ENCODE data around the gene WDFY4. TPM values are rescaled to one million over a fixed set of nuclear protein-coding genes. Genes with fewer than 3 reads are reported as not detected.

Gene WDFY4
- total and polyA plus RNA-seq, 7 experiments from 2014 or later, result 0.12 to 39.3 (median 1.5) TPM

DNA sequence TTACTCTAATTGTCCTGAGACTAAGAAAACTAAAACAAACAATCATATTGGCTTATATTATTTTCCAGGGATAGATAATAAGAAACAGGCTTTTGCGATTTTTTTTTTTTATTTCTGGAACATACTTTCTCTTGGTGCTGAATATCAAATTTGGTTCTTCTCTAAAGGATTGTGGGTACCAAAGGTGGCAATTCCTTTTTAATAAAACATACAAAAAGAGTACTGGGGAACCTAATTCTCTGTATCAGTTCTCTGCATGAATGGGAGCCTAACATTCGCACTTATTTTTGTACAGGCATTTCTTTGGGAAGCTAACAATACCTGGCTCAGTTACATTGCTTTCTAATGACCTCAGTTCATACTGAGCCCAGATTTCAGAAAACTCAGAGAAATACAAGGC is 222.2 kb downstream of the WDFY4 start:
- CTCF ChIA-PET, result no interaction called here
- intact Hi-C loops (cut with micrococcal nuclease), result no loop called here

DNA sequence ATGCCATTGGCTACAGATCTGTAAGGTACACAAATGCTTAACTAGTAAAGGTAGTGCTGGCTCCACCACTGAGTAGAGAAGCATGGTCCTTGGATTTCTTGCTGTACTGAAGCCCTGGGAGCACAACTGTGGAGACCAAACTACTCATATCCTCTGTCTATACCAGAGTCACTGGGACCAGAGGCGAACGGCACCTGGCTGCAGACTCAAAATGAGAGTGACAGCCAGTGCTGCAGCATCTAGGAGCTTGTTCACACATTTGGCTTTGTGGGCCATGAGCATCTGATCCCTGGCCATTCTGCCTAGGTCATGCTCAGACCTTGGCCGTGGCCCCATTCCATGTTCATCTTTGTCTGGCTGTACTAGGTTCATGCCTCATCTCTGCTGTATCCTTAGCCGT is 223.1 kb downstream of the WDFY4 start:
- CTCF ChIA-PET, result no interaction called here
- H3K4me1 Mint-ChIP-seq, result no peaks in the 10 kb centered on the region
- H3K9me3 Mint-ChIP-seq, result peaks cover 0 to 2% (median 0%) of the 10 kb centered on the region in 11 donors
- no peaks in the 10 kb centered on the region for H3K36me3 Mint-ChIP-seq
- intact Hi-C loops (cut with micrococcal nuclease), result no loop called here
- no peak overlapping the region for H3K4me3 ChIP-seq (ENCODE audit: low read length)
- H3K4me3 Mint-ChIP-seq, result no peak overlapping the region
- no peak overlapping the region for H3K27ac Mint-ChIP-seq
- ATAC-seq (no peak), DNase-seq (no peak)
- no peaks in the 10 kb centered on the region for H3K27me3 ChIP-seq (ENCODE audit: control insufficient read depth in 2 of 2, insufficient read depth in 2 of 2, low read length in 2 of 2)
- no peak overlapping the region for H3K27ac ChIP-seq (ENCODE audit: low read depth, low read length)
- peaks cover 0 to 11% (median 0%) of the 10 kb centered on the region in 5 donors for H3K27me3 Mint-ChIP-seq
- no peaks in the 10 kb centered on the region for H3K4me1 ChIP-seq (ENCODE audit: control insufficient read depth in 2 of 2, insufficient read depth in 2 of 2, low read length in 2 of 2)
- H3K9me3 ChIP-seq (ENCODE audit: control insufficient read depth in 2 of 3, low read length in 3 of 3), result no peaks in the 10 kb centered on the region
- no peaks in the 10 kb centered on the region for H3K36me3 ChIP-seq (ENCODE audit: control insufficient read depth in 2 of 3, insufficient read depth in 3 of 3, low read length in 3 of 3)
- POLR2A ChIA-PET, result no interaction called here

More for the DNA sequence above, 222.2 kb downstream of the WDFY4 start:
- peaks cover 0 to 11% (median 0%) of the 10 kb centered on the region in 5 donors for H3K27me3 Mint-ChIP-seq
- H3K27ac ChIP-seq (ENCODE audit: low read depth, low read length), result no peak overlapping the region
- no peak overlapping the region for H3K4me3 Mint-ChIP-seq
- POLR2A ChIA-PET, result no interaction called here
- DNase-seq, result no peak
- ATAC-seq, result no peak
- no peaks in the 10 kb centered on the region for H3K27me3 ChIP-seq (ENCODE audit: control insufficient read depth in 2 of 2, insufficient read depth in 2 of 2, low read length in 2 of 2)
- no peaks in the 10 kb centered on the region for H3K4me1 ChIP-seq (ENCODE audit: control insufficient read depth in 2 of 2, insufficient read depth in 2 of 2, low read length in 2 of 2)
- no peaks in the 10 kb centered on the region for H3K36me3 ChIP-seq (ENCODE audit: control insufficient read depth in 2 of 3, insufficient read depth in 3 of 3, low read length in 3 of 3)
- no peaks in the 10 kb centered on the region for H3K36me3 Mint-ChIP-seq
- no peaks in the 10 kb centered on the region for H3K4me1 Mint-ChIP-seq
- H3K27ac Mint-ChIP-seq, result no peak overlapping the region
- H3K9me3 ChIP-seq (ENCODE audit: control insufficient read depth in 2 of 3, low read length in 3 of 3), result no peaks in the 10 kb centered on the region
- no peak overlapping the region for H3K4me3 ChIP-seq (ENCODE audit: low read length)
- peaks cover 0 to 2% (median 0%) of the 10 kb centered on the region in 11 donors for H3K9me3 Mint-ChIP-seq

DNA sequence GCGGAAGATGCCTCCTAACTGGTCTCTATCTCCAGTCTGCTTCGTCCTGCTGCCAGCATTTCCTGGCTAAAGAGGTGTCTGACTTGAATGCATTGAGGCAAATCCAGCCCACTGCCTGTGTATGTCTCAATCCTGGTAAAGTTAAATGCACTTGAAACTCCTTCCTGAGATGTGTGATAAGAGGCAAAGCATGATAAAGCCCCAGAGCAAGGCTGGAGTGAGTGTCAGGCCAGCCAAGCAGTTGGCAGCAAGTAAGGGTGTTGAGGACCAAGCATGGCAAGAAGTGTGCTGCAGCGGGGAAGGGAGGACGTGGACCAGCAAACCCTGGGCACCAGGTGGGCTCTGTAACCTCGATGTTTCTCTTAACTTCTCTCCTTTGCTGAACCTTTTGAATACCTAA is 225.9 kb downstream of the WDFY4 start:
- DNase-seq (no peak), ATAC-seq (no peak)
- no peak overlapping the region for H3K27ac ChIP-seq (ENCODE audit: low read depth, low read length)
- no peak overlapping the region for H3K4me3 Mint-ChIP-seq
- H3K4me1 Mint-ChIP-seq, result no peaks in the 10 kb centered on the region
- H3K27ac Mint-ChIP-seq, result no peak overlapping the region
- ChIA-PET POLR2A (no interaction called here), CTCF (no interaction called here)
- H3K4me1 ChIP-seq (ENCODE audit: control insufficient read depth in 2 of 2, insufficient read depth in 2 of 2, low read length in 2 of 2), result no peaks in the 10 kb centered on the region
- no peaks in the 10 kb centered on the region for H3K36me3 ChIP-seq (ENCODE audit: control insufficient read depth in 2 of 3, insufficient read depth in 3 of 3, low read length in 3 of 3)
- H3K4me3 ChIP-seq (ENCODE audit: low read length), result no peak overlapping the region
- H3K9me3 ChIP-seq (ENCODE audit: control insufficient read depth in 2 of 3, low read length in 3 of 3), result no peaks in the 10 kb centered on the region
- peaks cover 0 to 11% (median 0%) of the 10 kb centered on the region in 5 donors for H3K27me3 Mint-ChIP-seq
- peaks cover 0 to 2% (median 0%) of the 10 kb centered on the region in 11 donors for H3K9me3 Mint-ChIP-seq
- no peaks in the 10 kb centered on the region for H3K27me3 ChIP-seq (ENCODE audit: control insufficient read depth in 2 of 2, insufficient read depth in 2 of 2, low read length in 2 of 2)
- intact Hi-C loops (cut with micrococcal nuclease), result no loop called here
- no peaks in the 10 kb centered on the region for H3K36me3 Mint-ChIP-seq

DNA sequence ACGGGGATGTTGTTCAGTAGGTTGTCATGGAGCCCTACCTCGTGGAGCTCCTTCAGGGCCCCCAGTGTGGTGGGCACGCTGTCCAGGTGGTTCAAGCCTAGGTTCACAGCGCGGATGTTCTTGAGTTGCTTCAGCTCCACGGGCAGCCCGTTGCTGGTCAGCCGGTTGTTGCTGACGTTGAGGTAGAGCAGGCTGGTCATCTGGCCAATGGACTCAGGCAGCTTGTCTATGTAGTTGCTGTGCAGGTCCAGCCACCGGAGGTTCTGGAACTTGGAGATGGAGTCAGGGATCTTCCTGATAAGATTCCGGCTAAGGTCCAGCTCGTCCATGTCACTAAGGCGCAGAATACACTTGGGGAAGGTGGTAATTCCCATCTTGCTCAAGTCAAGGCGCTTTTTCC is 229.0 kb downstream of the WDFY4 start:
- Mint-ChIP-seq H3K9me3 (peaks cover 0 to 3% (median 0%) of the 10 kb centered on the region in 11 donors), H3K4me1 (no peaks in the 10 kb centered on the region), H3K27me3 (peaks cover 0 to 14% (median 2%) of the 10 kb centered on the region in 5 donors), H3K36me3 (no peaks in the 10 kb centered on the region), H3K4me3 (no peak overlapping the region), H3K27ac (no peak overlapping the region)
- H3K36me3 ChIP-seq (ENCODE audit: control insufficient read depth in 2 of 3, insufficient read depth in 3 of 3, low read length in 3 of 3), result no peaks in the 10 kb centered on the region
- ATAC-seq (no peak), DNase-seq (no peak)
- no peaks in the 10 kb centered on the region for H3K4me1 ChIP-seq (ENCODE audit: control insufficient read depth in 2 of 2, insufficient read depth in 2 of 2, low read length in 2 of 2)
- H3K4me3 ChIP-seq (ENCODE audit: low read length), result no peak overlapping the region
- H3K9me3 ChIP-seq (ENCODE audit: control insufficient read depth in 2 of 3, low read length in 3 of 3), result no peaks in the 10 kb centered on the region
- H3K27ac ChIP-seq (ENCODE audit: low read depth, low read length), result no peak overlapping the region
- ChIA-PET POLR2A (no interaction called here), CTCF (no interaction called here)
- intact Hi-C loops (cut with micrococcal nuclease), result no loop called here
- no peaks in the 10 kb centered on the region for H3K27me3 ChIP-seq (ENCODE audit: control insufficient read depth in 2 of 2, insufficient read depth in 2 of 2, low read length in 2 of 2)

DNA sequence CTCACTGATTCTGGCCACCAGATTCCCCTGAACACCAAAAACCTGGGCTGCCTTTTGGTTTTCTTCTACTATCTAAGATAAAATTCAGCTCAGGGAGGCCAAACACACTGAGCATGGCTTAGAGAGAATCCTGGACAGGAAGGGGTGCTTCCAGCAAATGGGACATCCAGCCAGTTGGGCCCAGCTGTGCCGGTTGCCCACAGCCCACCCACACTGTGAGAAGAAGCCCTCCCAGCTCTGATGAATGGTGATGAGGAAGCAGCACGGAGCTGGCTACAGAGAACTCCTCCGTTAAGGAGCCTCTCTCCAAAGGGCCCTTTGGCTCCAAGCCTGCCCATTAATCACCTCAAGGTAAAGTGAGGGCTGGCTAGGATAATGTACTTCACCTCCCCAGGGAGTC is 239.1 kb downstream of the WDFY4 start:
- DNase-seq (no peak), ATAC-seq (no peak)
- peaks cover 0 to 10% (median 4%) of the 10 kb centered on the region in 5 donors for H3K27me3 Mint-ChIP-seq
- Histone ChIP-seq H3K4me3 (ENCODE audit: low read length) (no peak overlapping the region), H3K27me3 (ENCODE audit: control insufficient read depth in 2 of 2, insufficient read depth in 2 of 2, low read length in 2 of 2) (no peaks in the 10 kb centered on the region), H3K4me1 (ENCODE audit: control insufficient read depth in 2 of 2, insufficient read depth in 2 of 2, low read length in 2 of 2) (no peaks in the 10 kb centered on the region), H3K27ac (ENCODE audit: low read depth, low read length) (no peak overlapping the region), H3K36me3 (ENCODE audit: control insufficient read depth in 2 of 3, insufficient read depth in 3 of 3, low read length in 3 of 3) (no peaks in the 10 kb centered on the region), H3K9me3 (ENCODE audit: control insufficient read depth in 2 of 3, low read length in 3 of 3) (no peaks in the 10 kb centered on the region)
- H3K9me3 Mint-ChIP-seq, result no peaks in the 10 kb centered on the region
- peaks cover 0 to 4% (median 0%) of the 10 kb centered on the region in 5 donors for H3K36me3 Mint-ChIP-seq
- H3K4me1 Mint-ChIP-seq, result no peaks in the 10 kb centered on the region
- intact Hi-C loops (cut with micrococcal nuclease), result no loop called here
- H3K27ac Mint-ChIP-seq, result no peak overlapping the region
- no peak overlapping the region for H3K4me3 Mint-ChIP-seq
- CTCF ChIA-PET, result no interaction called here
- POLR2A ChIA-PET, result no interaction called here

DNA sequence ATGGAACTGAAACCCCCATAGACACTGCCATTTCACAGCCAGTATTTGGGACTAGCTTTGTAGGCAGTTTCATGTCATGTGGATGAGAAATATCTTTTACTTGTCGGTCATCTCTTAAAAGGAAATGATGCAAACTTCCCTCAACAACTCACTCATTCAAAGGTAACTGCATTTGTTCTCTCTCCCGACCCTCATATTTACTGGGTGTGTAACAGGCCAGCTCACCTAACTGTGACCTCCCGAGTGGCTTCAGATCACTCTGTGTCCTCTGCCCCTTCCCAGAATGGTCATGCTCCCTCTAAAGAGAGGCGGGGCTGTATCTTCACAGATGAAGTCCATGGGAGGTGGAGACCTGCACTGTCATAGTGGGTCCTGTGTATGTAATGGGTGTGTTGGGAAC is 240.3 kb downstream of the WDFY4 start:
- no peaks in the 10 kb centered on the region for H3K9me3 ChIP-seq (ENCODE audit: control insufficient read depth in 2 of 3, low read length in 3 of 3)
- Mint-ChIP-seq H3K27me3 (peaks cover 0 to 4% (median 0%) of the 10 kb centered on the region in 5 donors), H3K9me3 (no peaks in the 10 kb centered on the region), H3K27ac (no peak overlapping the region), H3K4me1 (no peaks in the 10 kb centered on the region), H3K36me3 (no peaks in the 10 kb centered on the region), H3K4me3 (no peak overlapping the region)
- POLR2A ChIA-PET, result interaction anchor here (0.5 kb wide), 1 partner anchor 40 kb away, joined by 3 read pairs; no protein-coding TSS in a partner anchor
- DNase-seq, result no peak
- H3K27ac ChIP-seq (ENCODE audit: low read depth, low read length), result no peak overlapping the region
- no peaks in the 10 kb centered on the region for H3K36me3 ChIP-seq (ENCODE audit: control insufficient read depth in 2 of 3, insufficient read depth in 3 of 3, low read length in 3 of 3)
- H3K4me1 ChIP-seq (ENCODE audit: control insufficient read depth in 2 of 2, insufficient read depth in 2 of 2, low read length in 2 of 2), result no peaks in the 10 kb centered on the region
- CTCF ChIA-PET, result interaction anchor here (0.6 kb wide), 1 partner anchor 263 kb away, joined by 6 read pairs; no protein-coding TSS in a partner anchor
- no peaks in the 10 kb centered on the region for H3K27me3 ChIP-seq (ENCODE audit: control insufficient read depth in 2 of 2, insufficient read depth in 2 of 2, low read length in 2 of 2)
- intact Hi-C loops (cut with micrococcal nuclease), result no loop called here
- H3K4me3 ChIP-seq (ENCODE audit: low read length), result no peak overlapping the region
- no peak for ATAC-seq

DNA sequence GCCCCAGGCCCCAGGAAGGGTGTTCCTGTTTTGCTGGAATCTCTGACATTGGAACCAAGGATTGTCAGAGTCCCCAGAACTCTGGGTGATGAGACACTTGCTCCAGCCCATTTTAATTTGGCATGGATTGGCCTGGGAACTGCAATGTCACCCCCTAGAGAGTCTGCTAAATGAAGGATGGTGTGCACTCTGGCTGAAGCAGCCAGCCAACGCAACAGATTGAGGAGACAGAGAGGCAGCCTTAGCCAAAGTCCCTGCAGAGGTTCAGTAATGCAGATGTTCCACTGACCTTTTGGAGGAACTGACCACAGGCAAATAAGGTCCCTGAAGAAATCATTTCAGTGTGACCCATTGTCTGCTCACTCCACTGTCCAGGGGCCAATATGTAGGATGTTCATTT is 241.6 kb downstream of the WDFY4 start:
- Histone ChIP-seq H3K27ac (ENCODE audit: low read depth, low read length) (no peak overlapping the region), H3K27me3 (ENCODE audit: control insufficient read depth in 2 of 2, insufficient read depth in 2 of 2, low read length in 2 of 2) (no peaks in the 10 kb centered on the region), H3K36me3 (ENCODE audit: control insufficient read depth in 2 of 3, insufficient read depth in 3 of 3, low read length in 3 of 3) (no peaks in the 10 kb centered on the region), H3K4me3 (ENCODE audit: low read length) (no peak overlapping the region), H3K4me1 (ENCODE audit: control insufficient read depth in 2 of 2, insufficient read depth in 2 of 2, low read length in 2 of 2) (no peaks in the 10 kb centered on the region), H3K9me3 (ENCODE audit: control insufficient read depth in 2 of 3, low read length in 3 of 3) (no peaks in the 10 kb centered on the region)
- no peak for DNase-seq
- POLR2A ChIA-PET, result no interaction called here
- no peak overlapping the region for H3K27ac Mint-ChIP-seq
- H3K27me3 Mint-ChIP-seq, result peaks cover 0 to 4% (median 0%) of the 10 kb centered on the region in 5 donors
- ATAC-seq, result no peak
- no peak overlapping the region for H3K4me3 Mint-ChIP-seq
- CTCF ChIA-PET, result no interaction called here
- H3K4me1 Mint-ChIP-seq, result peaks cover 0 to 1% (median 0%) of the 10 kb centered on the region in 7 donors
- intact Hi-C loops (cut with micrococcal nuclease), result no loop called here
- no peaks in the 10 kb centered on the region for H3K36me3 Mint-ChIP-seq
- no peaks in the 10 kb centered on the region for H3K9me3 Mint-ChIP-seq
